GM18498 (cell line): Measurements from ENCODE around the gene PPP6R2.
A peak's percentile ranks its signal among the peaks of the same experiment; 100 is the strongest.

Experiments used
- ATAC-seq: cut with Tn5 transposase; IDR thresholded peaks from one replicate; pipeline ENCODE4 v1.9.1; 2021; ENCODE audit warnings: mild to moderate bottlenecking, moderate library complexity; ENCODE audit not compliant: unreplicated experiment

Gene PPP6R2

GRCh38 chr22:50464451-50464850 is 121.3 kb downstream of the PPP6R2 start:
- no peak for ATAC-seq

GRCh38 chr22:50465066-50465930 is 122.2 kb downstream of the PPP6R2 start:
- no peak for ATAC-seq

- no peak for ATAC-seq
Observed at GRCh38 chr22:50467341-50467740, 124.2 kb downstream of the PPP6R2 start.

GRCh38 chr22:50467773-50468440 is 124.8 kb downstream of the PPP6R2 start:
- ATAC-seq: no peak

- ATAC-seq: no peak
Observed at GRCh38 chr22:50468626-50469025, 125.5 kb downstream of the PPP6R2 start.

- peak; percentile 67 for ATAC-seq
Observed at GRCh38 chr22:50469377-50470305, 126.5 kb downstream of the PPP6R2 start.

GRCh38 chr22:50470491-50470890 is 127.4 kb downstream of the PPP6R2 start:
- ATAC-seq: no peak

GRCh38 chr22:50471197-50471847 is 128.2 kb downstream of the PPP6R2 start:
- no peak for ATAC-seq

GRCh38 chr22:50471962-50472361 is 128.8 kb downstream of the PPP6R2 start:
- ATAC-seq: no peak

GRCh38 chr22:50473088-50473487 is 130.0 kb downstream of the PPP6R2 start:
- ATAC-seq: no peak

GRCh38 chr22:50473855-50474671 is 130.9 kb downstream of the PPP6R2 start:
- ATAC-seq: no peak

- peak; percentile 77 for ATAC-seq
Observed at GRCh38 chr22:50474710-50475651, 131.9 kb downstream of the PPP6R2 start, which contains the start of gene SBF1. Gene SBF1 (minus strand): TSS chr22:50475035. CDS start chr22:50474840, 195 bp downstream.

GRCh38 chr22:50475652-50476002 is 132.5 kb downstream of the PPP6R2 start:
- ATAC-seq: no peak

- no peak for ATAC-seq
Observed at GRCh38 chr22:50476868-50477267, 133.7 kb downstream of the PPP6R2 start.

- no peak for ATAC-seq
Observed at GRCh38 chr22:50477923-50478322, 134.8 kb downstream of the PPP6R2 start.

- no peak for ATAC-seq
Observed at GRCh38 chr22:50479721-50480120, 136.6 kb downstream of the PPP6R2 start.

- ATAC-seq: no peak
Observed at GRCh38 chr22:50481045-50481439, 137.9 kb downstream of the PPP6R2 start.

- ATAC-seq: no peak
Observed at GRCh38 chr22:50481440-50482106, 138.4 kb downstream of the PPP6R2 start, which contains the start of gene ADM2. Gene ADM2 (plus strand): TSS chr22:50481543. CDS start chr22:50481848, 305 bp downstream.
